ENCODE data around the gene ZNRF1. TPM values are rescaled to one million over a fixed set of nuclear protein-coding genes. Genes with fewer than 3 reads are reported as not detected.
"Not testable (repeated sequence)": the region's sequence is repeated elsewhere in the genome, so short reads cannot be mapped to it uniquely, and the experiment has no call there.

The ZNRF1 gene
- total RNA-seq, 1 donor: 19.9 TPM

GRCh38 chr16:75024182-75024581, 25.4 kb downstream of the ZNRF1 start:
- Histone ChIP-seq H3K4me1 (ENCODE audit: insufficient read depth, low read length) (peaks cover 31% of the 10 kb centered on the region), H3K9me3 (ENCODE audit: low read depth, low read length) (no peaks in the 10 kb centered on the region), H3K4me3 (ENCODE audit: insufficient read depth, low read length) (no peak overlapping the region), H4K20me1 (ENCODE audit: insufficient read depth, low read length) (no peaks in the 10 kb centered on the region), H3K27me3 (ENCODE audit: insufficient read depth, low read length) (no peaks in the 10 kb centered on the region), H3K36me3 (ENCODE audit: insufficient read depth, low read length) (peaks cover 3% of the 10 kb centered on the region), H3K79me2 (ENCODE audit: insufficient read depth, low read length) (peaks cover 61% of the 10 kb centered on the region), H3K27ac (ENCODE audit: low read depth, low read length) (no peak overlapping the region), H2AFZ (ENCODE audit: low read length) (no peak overlapping the region), H3K4me2 (ENCODE audit: insufficient read depth, low read length) (no peak overlapping the region)
- no peak for DNase-seq (ENCODE audit: insufficient read length, low spot score, missing footprints)
- no peak for TF ChIP-seq CTCF (IDR thresholded peaks at IDR 0.05; ENCODE audit: extremely low read depth, low read depth, low read length)

- Histone ChIP-seq H3K27ac (ENCODE audit: low read depth, low read length) (no peak overlapping the region), H3K4me3 (ENCODE audit: insufficient read depth, low read length) (no peak overlapping the region), H3K79me2 (ENCODE audit: insufficient read depth, low read length) (peaks cover 61% of the 10 kb centered on the region), H3K36me3 (ENCODE audit: insufficient read depth, low read length) (peaks cover 3% of the 10 kb centered on the region), H4K20me1 (ENCODE audit: insufficient read depth, low read length) (no peaks in the 10 kb centered on the region), H2AFZ (ENCODE audit: low read length) (no peak overlapping the region), H3K4me2 (ENCODE audit: insufficient read depth, low read length) (no peak overlapping the region), H3K9me3 (ENCODE audit: low read depth, low read length) (no peaks in the 10 kb centered on the region), H3K4me1 (ENCODE audit: insufficient read depth, low read length) (peaks cover 35% of the 10 kb centered on the region), H3K27me3 (ENCODE audit: insufficient read depth, low read length) (no peaks in the 10 kb centered on the region)
- DNase-seq (ENCODE audit: insufficient read length, low spot score, missing footprints): no peak
- TF ChIP-seq CTCF (IDR thresholded peaks at IDR 0.05; ENCODE audit: extremely low read depth, low read depth, low read length): no peak
Observed at GRCh38 chr16:75024594-75024993, 25.8 kb downstream of the ZNRF1 start.

GRCh38 chr16:75025761-75026160, 26.9 kb downstream of the ZNRF1 start:
- peaks cover 3% of the 10 kb centered on the region for H3K36me3 ChIP-seq (ENCODE audit: insufficient read depth, low read length)
- no peak overlapping the region for H3K4me3 ChIP-seq (ENCODE audit: insufficient read depth, low read length)
- H2AFZ ChIP-seq (ENCODE audit: low read length): no peak overlapping the region
- H3K9me3 ChIP-seq (ENCODE audit: low read depth, low read length): no peaks in the 10 kb centered on the region
- H3K4me2 ChIP-seq (ENCODE audit: insufficient read depth, low read length): peak overlapping the region; percentile 25
- peaks cover 43% of the 10 kb centered on the region for H3K4me1 ChIP-seq (ENCODE audit: insufficient read depth, low read length)
- no peaks in the 10 kb centered on the region for H3K27me3 ChIP-seq (ENCODE audit: insufficient read depth, low read length)
- peaks cover 55% of the 10 kb centered on the region for H3K79me2 ChIP-seq (ENCODE audit: insufficient read depth, low read length)
- DNase-seq (ENCODE audit: insufficient read length, low spot score, missing footprints): no peak
- H3K27ac ChIP-seq (ENCODE audit: low read depth, low read length): peak overlapping the region; percentile 73
- TF ChIP-seq CTCF (IDR thresholded peaks at IDR 0.05; ENCODE audit: extremely low read depth, low read depth, low read length): no peak
- H4K20me1 ChIP-seq (ENCODE audit: insufficient read depth, low read length): no peaks in the 10 kb centered on the region

GRCh38 chr16:75026239-75026891, 27.5 kb downstream of the ZNRF1 start:
- not testable (repeated sequence) for H3K27me3 ChIP-seq (ENCODE audit: insufficient read depth, low read length); H3K4me3 ChIP-seq (ENCODE audit: insufficient read depth, low read length); H2AFZ ChIP-seq (ENCODE audit: low read length); H3K9me3 ChIP-seq (ENCODE audit: low read depth, low read length); H3K4me2 ChIP-seq (ENCODE audit: insufficient read depth, low read length); H4K20me1 ChIP-seq (ENCODE audit: insufficient read depth, low read length); H3K36me3 ChIP-seq (ENCODE audit: insufficient read depth, low read length)
- peak; percentile 81 for DNase-seq (ENCODE audit: insufficient read length, low spot score, missing footprints)
- H3K79me2 ChIP-seq (ENCODE audit: insufficient read depth, low read length): peaks cover 49% of the 10 kb centered on the region
- H3K27ac ChIP-seq (ENCODE audit: low read depth, low read length): peak overlapping the region; percentile 73
- H3K4me1 ChIP-seq (ENCODE audit: insufficient read depth, low read length): peaks cover 43% of the 10 kb centered on the region
